HG03066 (cell line): ENCODE results near the gene MMP14.
A peak's percentile ranks its signal among the peaks of the same experiment; 100 is the strongest.
"Not testable (repeated sequence)": the region's sequence is repeated elsewhere in the genome, so short reads cannot be mapped to it uniquely, and the experiment has no call there.

Source experiments
- ATAC-seq: cut with Tn5 transposase; IDR thresholded peaks from one replicate; pipeline ENCODE4 v1.9.1; 2021; ENCODE audit warnings: low read depth; ENCODE audit not compliant: unreplicated experiment

MMP14 gene

GRCh38 chr14:22854963-22855724, 18.8 kb downstream of the MMP14 start:
- no peak for ATAC-seq

GRCh38 chr14:22856428-22856827, 20.0 kb downstream of the MMP14 start:
- ATAC-seq = no peak

GRCh38 chr14:22860377-22860776, 24.0 kb downstream of the MMP14 start:
- not testable (repeated sequence) for ATAC-seq

- no peak for ATAC-seq
These were observed 25.3 kb downstream of the MMP14 start for GRCh38 chr14:22861651-22862050.

GRCh38 chr14:22864979-22865378, 28.6 kb downstream of the MMP14 start:
- no peak for ATAC-seq

- no peak for ATAC-seq
These were observed 29.3 kb downstream of the MMP14 start for GRCh38 chr14:22865424-22866405.

GRCh38 chr14:22866874-22867273, 30.5 kb downstream of the MMP14 start:
- ATAC-seq = no peak

- ATAC-seq = peak; percentile 39
These were observed 34.4 kb downstream of the MMP14 start for GRCh38 chr14:22870811-22871223.

- ATAC-seq = peak; percentile 77
These were observed 35.0 kb downstream of the MMP14 start, which contains the start of gene LRP10 for GRCh38 chr14:22871224-22872032. TSS of gene LRP10 (plus strand) at chr14:22871740. CDS start at chr14:22872304, 564 bp downstream.

- peak; percentile 23 for ATAC-seq
These were observed 35.8 kb downstream of the MMP14 start for GRCh38 chr14:22872033-22872832.

GRCh38 chr14:22872833-22873520, 36.6 kb downstream of the MMP14 start:
- ATAC-seq = no peak

GRCh38 chr14:22875003-22875747, 38.8 kb downstream of the MMP14 start:
- no peak for ATAC-seq

- no peak for ATAC-seq
These were observed 39.4 kb downstream of the MMP14 start for GRCh38 chr14:22875748-22876319.

- no peak for ATAC-seq
These were observed 40.7 kb downstream of the MMP14 start for GRCh38 chr14:22877000-22877501.

GRCh38 chr14:22878271-22879246, 42.2 kb downstream of the MMP14 start:
- no peak for ATAC-seq

- no peak for ATAC-seq
These were observed 45.7 kb downstream of the MMP14 start for GRCh38 chr14:22882064-22882463.
